Endometrial microvascular endothelial cells (primary cell): ENCODE data around the gene MEIS2. TPM values are rescaled to one million over a fixed set of nuclear protein-coding genes. Genes with fewer than 3 reads are reported as not detected.

ENCODE experiments used
- in situ Hi-C: cut with HindIII; loops from 2 replicates; pipeline ENCODE4 v1.10.0; 2017; ENCODE audit warnings: low sequenced_read_pairs, low pct_unique_long_range_greater_than_20kb; ENCODE audit errors: inconsistent ontology term
- total RNA-seq: library from RNA; depleted of rRNA; stranded (reverse); fragments of >200 nt; gene quantifications from one replicate; pipeline ENCODE4 v1.2.3, GENCODE V29; 2015; ENCODE audit errors: inconsistent ontology term

MEIS2 gene
- total RNA-seq, 1 donor from 2014 or later: 40.9 TPM

DNA sequence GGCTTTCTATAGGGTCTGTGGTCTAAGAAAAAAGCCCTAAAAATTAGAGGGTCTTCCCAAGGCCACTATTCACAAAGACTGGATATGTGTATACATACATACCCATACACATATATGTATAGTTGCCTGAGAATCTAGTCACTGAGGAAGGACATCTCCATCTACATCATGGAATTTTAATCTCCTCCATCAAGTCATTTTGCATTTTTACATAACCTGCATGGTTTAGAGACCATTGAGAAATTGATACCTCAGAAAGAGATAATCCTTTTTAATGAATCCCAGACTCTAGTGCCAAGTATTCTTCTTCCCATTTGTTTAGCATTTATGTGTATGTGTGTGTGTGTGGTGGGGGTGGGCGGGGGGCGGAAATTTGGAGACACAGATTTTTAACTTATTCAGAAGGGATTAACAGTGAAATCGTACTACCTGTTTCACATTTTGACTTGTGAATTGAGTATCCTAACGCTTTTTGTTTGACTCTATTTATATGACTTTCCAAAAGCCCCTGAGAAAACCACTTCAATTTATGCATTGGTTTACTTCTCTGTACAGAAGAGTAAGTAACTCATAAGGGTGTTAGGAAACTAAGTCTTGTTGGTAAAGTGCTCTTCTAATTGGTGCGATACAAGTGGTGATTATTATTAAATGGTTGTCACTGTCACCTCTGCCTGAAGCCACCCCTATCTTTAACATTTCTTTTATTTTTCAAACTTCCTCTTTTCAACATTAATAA is 166.9 kb downstream of the MEIS2 start:
- in situ Hi-C loops: no loop called here

DNA sequence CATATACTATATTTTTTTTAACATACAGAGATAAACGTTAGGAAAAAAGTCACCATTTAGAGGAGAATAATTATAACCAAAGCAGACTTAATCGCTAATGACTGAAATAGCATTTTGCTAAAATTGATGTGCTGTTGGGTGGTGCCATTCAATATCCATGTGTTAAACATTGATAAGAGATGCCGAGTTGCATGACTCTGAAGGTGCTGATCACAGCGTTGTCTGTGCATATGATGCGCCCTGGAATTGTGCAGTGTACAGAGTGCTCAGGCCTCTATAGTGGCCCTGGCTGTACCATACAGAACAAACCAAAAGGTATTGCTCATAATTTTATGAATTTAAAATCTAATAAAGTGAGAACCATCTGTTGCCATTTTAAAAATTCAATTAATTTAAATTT is 168.3 kb downstream of the MEIS2 start:
- in situ Hi-C loops: no loop called here

DNA sequence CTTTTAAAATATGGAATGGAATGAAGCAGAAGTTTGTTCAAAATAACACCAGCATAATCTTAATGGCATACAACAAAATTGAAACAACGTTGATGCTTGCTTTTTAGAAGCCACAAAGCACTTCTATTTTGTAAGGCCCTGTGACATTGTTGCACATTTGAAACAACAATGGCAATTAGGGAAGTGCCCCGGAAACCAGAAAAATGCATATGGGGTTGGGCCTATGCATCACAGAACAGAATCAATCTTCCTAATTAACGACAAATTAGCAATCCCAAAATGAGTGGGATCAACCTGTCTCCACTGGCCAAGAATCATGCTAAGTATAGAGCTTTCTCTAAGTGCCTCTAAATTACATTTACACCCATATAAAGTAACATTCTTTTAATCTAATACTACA is 168.9 kb downstream of the MEIS2 start:
- in situ Hi-C loops: no loop called here

DNA sequence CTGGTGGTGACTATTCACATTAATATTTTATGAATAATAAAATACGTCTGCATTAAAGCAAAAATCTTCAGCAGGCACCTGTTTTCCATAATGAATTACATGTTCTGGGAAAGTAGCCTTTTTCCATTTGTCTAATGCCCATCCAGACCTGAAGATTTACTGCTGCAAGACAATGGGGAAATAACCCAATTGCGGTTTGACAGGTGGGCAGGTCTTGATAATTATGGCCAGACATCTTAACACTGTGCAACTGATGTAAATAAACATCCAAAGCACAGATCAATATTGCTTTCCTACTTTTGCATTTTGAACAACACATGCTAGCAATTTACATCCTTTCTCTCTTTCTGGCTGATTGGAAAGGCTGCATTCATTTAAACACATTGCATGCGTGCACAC is 173.9 kb downstream of the MEIS2 start:
- in situ Hi-C loops: no loop called here

- in situ Hi-C loops: no loop called here
Measured at GRCh38 chr15:36925653-36926426, 174.5 kb downstream of the MEIS2 start.

DNA sequence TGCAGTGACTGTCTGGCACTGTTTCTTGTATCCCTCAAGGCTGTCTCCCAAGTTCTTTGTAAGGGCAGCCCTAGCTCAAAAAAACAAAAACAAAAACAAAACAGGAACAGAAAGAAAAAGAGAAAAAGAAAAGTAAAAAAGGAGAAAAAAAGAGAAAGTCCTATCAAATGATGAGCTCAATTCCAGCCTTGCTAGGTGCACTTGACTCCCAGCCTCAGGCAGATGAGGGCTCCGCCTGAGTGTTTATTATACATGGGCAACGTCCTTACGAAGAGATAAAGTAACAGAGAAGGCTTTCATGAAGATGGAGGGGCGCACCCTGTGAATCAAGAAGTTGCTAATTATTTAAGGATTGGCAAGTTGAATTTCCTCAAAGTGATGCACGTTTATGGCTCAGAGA is 175.3 kb downstream of the MEIS2 start:
- in situ Hi-C loops: no loop called here

DNA sequence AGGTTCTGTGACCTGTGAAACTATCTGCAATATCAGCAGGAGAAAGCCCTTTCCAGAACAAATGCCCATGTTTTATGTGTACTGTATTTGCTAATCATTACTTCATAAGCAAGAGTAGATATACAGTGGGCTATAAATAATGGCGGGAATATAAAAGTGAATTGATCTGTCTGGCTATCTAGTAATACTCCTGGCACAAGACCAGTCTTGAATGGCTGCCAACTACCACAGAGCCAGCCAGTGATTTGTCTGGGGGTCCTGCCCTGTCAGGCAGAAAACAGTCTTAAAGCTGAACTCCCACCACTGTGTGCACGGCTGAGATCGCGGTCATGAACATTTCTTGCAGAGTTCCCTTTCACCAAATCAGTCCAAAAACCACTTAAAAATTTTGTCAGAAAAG is 176.3 kb downstream of the MEIS2 start:
- in situ Hi-C loops: no loop called here

DNA sequence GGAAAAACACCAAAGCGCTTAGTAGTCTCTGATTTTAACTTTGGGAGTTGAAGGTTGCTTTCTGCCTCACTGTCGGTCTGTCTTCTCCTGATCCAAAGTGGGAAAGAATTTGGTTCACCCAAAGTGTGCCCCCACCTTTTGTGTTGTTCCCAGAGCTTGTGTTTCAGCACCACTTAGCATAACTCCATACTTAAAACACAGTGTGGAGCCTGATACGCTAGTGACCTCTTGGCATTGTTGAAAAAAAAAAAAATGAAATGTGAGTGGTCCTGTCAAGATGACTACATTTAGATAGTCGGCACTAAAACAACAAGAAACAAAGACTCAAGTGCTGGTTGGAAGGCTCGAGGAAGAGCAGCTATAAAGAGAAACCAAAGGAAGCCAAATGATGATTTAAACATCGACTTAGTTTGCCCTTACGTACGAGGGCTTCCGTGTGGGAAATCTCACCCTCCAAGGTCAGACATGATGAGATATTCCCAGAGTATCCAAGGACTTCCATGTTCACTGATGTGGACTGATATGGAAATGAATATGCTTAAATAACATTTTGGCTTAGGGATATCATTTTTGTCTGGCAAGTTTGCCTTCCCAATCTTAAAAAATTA is 178.8 kb downstream of the MEIS2 start:
- in situ Hi-C loops: no loop called here

DNA sequence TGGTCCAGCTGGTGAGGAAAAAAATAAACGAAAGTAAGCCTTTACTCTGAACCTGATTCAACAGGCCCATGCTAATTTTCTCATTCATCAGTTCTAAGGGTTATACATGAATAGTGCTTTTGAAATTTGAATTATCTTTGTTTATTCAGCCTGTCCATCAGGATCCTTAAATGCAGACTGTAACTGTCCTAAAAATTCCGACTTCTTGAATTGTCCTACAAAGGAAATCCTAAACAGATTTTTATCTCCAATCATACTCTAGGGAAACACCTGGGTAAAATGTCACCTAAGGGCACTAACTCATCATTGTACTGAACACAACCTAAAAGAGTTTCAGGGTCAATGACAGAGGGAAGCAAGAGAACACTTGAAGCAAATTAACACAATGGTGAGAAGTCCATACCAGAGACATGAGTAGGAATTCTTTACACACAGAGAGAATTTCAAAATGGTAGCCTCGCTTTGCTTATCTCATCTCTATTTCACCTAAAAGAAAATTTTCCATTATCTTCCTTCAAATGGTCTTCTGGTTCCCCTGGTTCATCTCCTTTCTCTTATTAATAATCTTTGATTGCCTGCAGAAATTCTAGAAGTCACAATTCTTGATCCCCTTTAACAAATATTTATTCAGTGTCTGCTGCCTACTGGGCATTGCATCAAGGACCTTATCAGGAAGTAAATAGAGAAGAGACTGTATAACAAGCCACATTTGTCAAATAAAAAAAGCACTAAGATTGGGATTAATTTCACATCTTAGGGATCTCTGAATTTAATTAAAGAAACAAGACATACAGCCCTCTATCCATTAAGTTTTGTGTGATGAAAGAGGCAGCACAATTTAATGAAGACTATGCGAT is 182.7 kb downstream of the MEIS2 start:
- in situ Hi-C loops: no loop called here

- in situ Hi-C loops: no loop called here
Measured at GRCh38 chr15:36914960-36915808, 185.2 kb downstream of the MEIS2 start.

DNA sequence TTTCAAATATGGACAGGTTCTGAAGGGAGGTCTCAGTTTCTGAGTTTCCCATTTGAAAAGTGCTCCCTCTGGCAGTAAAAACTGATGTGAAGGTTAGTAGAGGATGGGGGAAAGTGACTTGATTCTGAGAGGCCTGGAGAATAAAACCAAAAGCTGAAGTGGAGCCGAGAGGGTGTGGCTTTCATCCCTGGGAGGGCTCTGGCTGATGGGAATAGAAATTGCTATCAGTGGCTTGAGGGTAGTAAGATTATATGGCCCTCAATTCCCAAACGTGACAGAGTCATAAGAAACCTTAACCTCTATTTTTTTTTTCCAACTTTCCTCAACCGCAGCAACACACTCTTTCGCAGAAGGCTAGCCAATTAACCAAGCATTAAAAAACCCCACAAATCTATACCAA is 185.9 kb downstream of the MEIS2 start:
- in situ Hi-C loops: no loop called here

GRCh38 chr15:36912311-36912712 is 188.0 kb downstream of the MEIS2 start:
- in situ Hi-C loops: no loop called here

- in situ Hi-C loops: no loop called here
Measured at GRCh38 chr15:36911322-36911944, 188.9 kb downstream of the MEIS2 start.

- in situ Hi-C loops: no loop called here
Measured at GRCh38 chr15:36908991-36909390, 191.4 kb downstream of the MEIS2 start.

DNA sequence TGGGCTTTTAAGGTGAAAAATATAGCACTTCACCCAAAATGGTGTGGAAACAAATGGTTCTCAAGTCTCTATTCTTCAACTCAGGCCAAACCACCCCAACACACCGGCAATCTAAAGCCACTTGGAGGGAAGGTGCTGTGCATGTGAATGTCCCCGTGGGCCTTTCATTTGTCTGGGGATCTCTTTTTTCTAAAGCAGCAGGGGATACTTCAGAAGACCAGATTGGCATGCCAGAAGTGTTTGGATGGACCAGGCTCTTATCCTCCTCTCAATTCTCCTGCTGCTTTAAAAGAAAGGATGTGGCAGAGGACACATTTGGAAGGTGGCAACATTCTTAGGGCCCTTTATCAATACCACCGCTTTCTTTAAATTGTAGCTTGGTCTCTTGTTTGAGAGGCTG is 193.1 kb downstream of the MEIS2 start:
- in situ Hi-C loops: no loop called here

- in situ Hi-C loops: no loop called here
Measured at GRCh38 chr15:36905908-36906307, 194.4 kb downstream of the MEIS2 start.

DNA sequence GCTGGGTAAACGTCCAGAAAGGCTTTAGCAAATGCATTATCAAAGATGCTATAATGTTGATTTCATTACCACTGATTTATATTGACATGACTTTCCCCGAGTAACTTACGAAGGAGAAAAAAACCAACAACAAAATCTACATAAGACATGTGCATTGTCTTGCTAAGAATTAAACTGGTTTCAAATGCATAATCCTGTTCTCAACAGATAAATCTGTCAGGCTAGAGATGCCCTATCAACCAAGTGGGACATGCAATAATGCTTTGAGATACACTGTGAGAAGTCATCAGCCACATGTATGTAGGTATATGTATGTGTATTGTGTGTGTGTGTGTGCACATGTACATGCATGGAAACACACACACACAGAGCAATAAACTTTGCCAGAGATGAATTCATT is 195.6 kb downstream of the MEIS2 start:
- in situ Hi-C loops: no loop called here
